Stimulated activated CD4-positive, alpha-beta T cell treated with anti-CD3 and anti-CD28 coated beads, Interleukin-4, amount 100 ng/mL, for 48 hours (primary cell): ENCODE results near the gene BCAT1.
"Not testable (repeated sequence)": the region's sequence is repeated elsewhere in the genome, so short reads cannot be mapped to it uniquely, and the experiment has no call there.

Experiments used
- DNase-seq, 2 donors: peaks; one replicate each; pipeline ENCODE4 v3.0.0-alpha.2; 2020; ENCODE audit warnings: low read depth in 2 of 2

Gene BCAT1

GRCh38 chr12:24818351-24818750 lies 130.6 kb downstream of the BCAT1 start:
- no peak for DNase-seq

- DNase-seq, result no peak
These were observed 133.8 kb downstream of the BCAT1 start for GRCh38 chr12:24815114-24815423.

- DNase-seq, result no peak
These were observed 134.4 kb downstream of the BCAT1 start for GRCh38 chr12:24814379-24815113.

- DNase-seq, result no peak
These were observed 138.5 kb downstream of the BCAT1 start for GRCh38 chr12:24810378-24810777.

- DNase-seq, result not testable (repeated sequence)
These were observed 139.6 kb downstream of the BCAT1 start for GRCh38 chr12:24809306-24809705.

- no peak for DNase-seq
These were observed 140.2 kb downstream of the BCAT1 start for GRCh38 chr12:24808651-24809050.

- DNase-seq, result no peak
These were observed 142.5 kb downstream of the BCAT1 start for GRCh38 chr12:24806386-24806785.

GRCh38 chr12:24803430-24804245 lies 145.3 kb downstream of the BCAT1 start:
- no peak for DNase-seq

- DNase-seq, result no peak
These were observed 150.6 kb downstream of the BCAT1 start for GRCh38 chr12:24798335-24798734.

- DNase-seq, result no peak
These were observed 151.0 kb downstream of the BCAT1 start for GRCh38 chr12:24797901-24798300.

- no peak for DNase-seq
These were observed 152.0 kb downstream of the BCAT1 start for GRCh38 chr12:24796876-24797275.

GRCh38 chr12:24795699-24796347 lies 153.1 kb downstream of the BCAT1 start:
- no peak for DNase-seq

- DNase-seq, result no peak
These were observed 157.3 kb downstream of the BCAT1 start for GRCh38 chr12:24791622-24792021.

- no peak for DNase-seq
These were observed 160.0 kb downstream of the BCAT1 start for GRCh38 chr12:24788886-24789285.

- DNase-seq, result no peak
These were observed 168.1 kb downstream of the BCAT1 start for GRCh38 chr12:24780697-24781368.

- no peak for DNase-seq
These were observed 170.2 kb downstream of the BCAT1 start for GRCh38 chr12:24778486-24779304.

- DNase-seq, result no peak
These were observed 171.5 kb downstream of the BCAT1 start for GRCh38 chr12:24777359-24777758.

- no peak for DNase-seq
These were observed 172.0 kb downstream of the BCAT1 start for GRCh38 chr12:24776861-24777260.

GRCh38 chr12:24775073-24775472 lies 173.8 kb downstream of the BCAT1 start:
- DNase-seq, result no peak

GRCh38 chr12:24773996-24774395 lies 174.9 kb downstream of the BCAT1 start:
- no peak for DNase-seq

- DNase-seq, result no peak
These were observed 176.1 kb downstream of the BCAT1 start for GRCh38 chr12:24772813-24773212.
